ENCODE measurements around the gene ATP5PO. TPM values are rescaled to one million over a fixed set of nuclear protein-coding genes. Genes with fewer than 3 reads are reported as not detected.
"Not testable (repeated sequence)": the region's sequence is repeated elsewhere in the genome, so short reads cannot be mapped to it uniquely, and the experiment has no call there.

ATP5PO gene
- total RNA-seq, 1 experiment from 2014 or later = 386 TPM

- H3K4me2 ChIP-seq (ENCODE audit: low read length) = no peak overlapping the region
- ATAC-seq (no peak), DNase-seq (no peak)
Observed at GRCh38 chr21:33871171-33871570, 44.4 kb downstream of the ATP5PO start.

GRCh38 chr21:33870768-33871167, 44.8 kb downstream of the ATP5PO start:
- H3K9me3 ChIP-seq (ENCODE audit: low read length) = no peaks in the 10 kb centered on the region
- H3K9me2 ChIP-seq (replicated peaks; ENCODE audit: low read length) = no peaks in the 10 kb centered on the region
- no peak for ATAC-seq
- POLR2A ChIA-PET (ENCODE audit: unreplicated experiment) = no interaction called here
- no peak overlapping the region for H3K4me2 ChIP-seq (ENCODE audit: low read length)
- intact Hi-C loops (cut with micrococcal nuclease) = no loop called here
- no peaks in the 10 kb centered on the region for H3K27me3 ChIP-seq (ENCODE audit: low read length)
- no peak for TF ChIP-seq EZH2phosphoT487 (IDR thresholded peaks at IDR 0.05; ENCODE audit: borderline replicate concordance, low read length)
- TF ChIP-seq CTCF (conservative IDR thresholded peaks at IDR 0.05; ENCODE audit: low read depth, low read length) = no peak
- no peak for TF ChIP-seq EZH2 (IDR thresholded peaks at IDR 0.05; ENCODE audit: low read length, unreplicated experiment)
- H2AFZ ChIP-seq (ENCODE audit: low read length) = no peak overlapping the region
- H3K27ac ChIP-seq (ENCODE audit: low read length) = no peak overlapping the region
- no peaks in the 10 kb centered on the region for H4K20me1 ChIP-seq (ENCODE audit: low read length)
- no peaks in the 10 kb centered on the region for H3K4me1 ChIP-seq (ENCODE audit: insufficient read depth, low read length)
- CTCF ChIA-PET = no interaction called here
- DNase-seq = no peak
- no peaks in the 10 kb centered on the region for H3F3A ChIP-seq (ENCODE audit: low read length, unreplicated experiment)
- BruUV-seq (replicated peaks) = no TSS peak
- no peak overlapping the region for H3K4me3 ChIP-seq (ENCODE audit: low read length)
- H3K36me3 ChIP-seq (ENCODE audit: low read depth, low read length) = no peaks in the 10 kb centered on the region
- no peaks in the 10 kb centered on the region for H3K79me2 ChIP-seq (ENCODE audit: low read length)
- H3K9ac ChIP-seq (ENCODE audit: low read length) = no peak overlapping the region

More at GRCh38 chr21:33871171-33871570, 44.4 kb downstream of the ATP5PO start:
- H3K9ac ChIP-seq (ENCODE audit: low read length) = no peak overlapping the region
- H3F3A ChIP-seq (ENCODE audit: low read length, unreplicated experiment) = no peaks in the 10 kb centered on the region
- ChIA-PET POLR2A (ENCODE audit: unreplicated experiment) (no interaction called here), CTCF (no interaction called here)
- no peak for TF ChIP-seq EZH2phosphoT487 (IDR thresholded peaks at IDR 0.05; ENCODE audit: borderline replicate concordance, low read length)
- TF ChIP-seq EZH2 (IDR thresholded peaks at IDR 0.05; ENCODE audit: low read length, unreplicated experiment) = no peak
- TF ChIP-seq CTCF (conservative IDR thresholded peaks at IDR 0.05; ENCODE audit: low read depth, low read length) = no peak
- H3K9me2 ChIP-seq (replicated peaks; ENCODE audit: low read length) = no peaks in the 10 kb centered on the region
- no peaks in the 10 kb centered on the region for H3K9me3 ChIP-seq (ENCODE audit: low read length)
- H4K20me1 ChIP-seq (ENCODE audit: low read length) = no peaks in the 10 kb centered on the region
- no peak overlapping the region for H3K4me3 ChIP-seq (ENCODE audit: low read length)
- no peaks in the 10 kb centered on the region for H3K27me3 ChIP-seq (ENCODE audit: low read length)
- intact Hi-C loops (cut with micrococcal nuclease) = no loop called here
- no peaks in the 10 kb centered on the region for H3K79me2 ChIP-seq (ENCODE audit: low read length)
- no peak overlapping the region for H2AFZ ChIP-seq (ENCODE audit: low read length)
- H3K36me3 ChIP-seq (ENCODE audit: low read depth, low read length) = no peaks in the 10 kb centered on the region
- H3K4me1 ChIP-seq (ENCODE audit: insufficient read depth, low read length) = no peaks in the 10 kb centered on the region
- BruUV-seq (replicated peaks) = no TSS peak
- H3K27ac ChIP-seq (ENCODE audit: low read length) = no peak overlapping the region

GRCh38 chr21:33869873-33870272, 45.7 kb downstream of the ATP5PO start:
- Histone ChIP-seq H3K4me3 (ENCODE audit: low read length) (no peak overlapping the region), H3K9me2 (replicated peaks; ENCODE audit: low read length) (no peaks in the 10 kb centered on the region), H3K27ac (ENCODE audit: low read length) (no peak overlapping the region), H3F3A (ENCODE audit: low read length, unreplicated experiment) (no peaks in the 10 kb centered on the region), H3K27me3 (ENCODE audit: low read length) (no peaks in the 10 kb centered on the region), H3K4me2 (ENCODE audit: low read length) (no peak overlapping the region), H3K79me2 (ENCODE audit: low read length) (no peaks in the 10 kb centered on the region), H3K36me3 (ENCODE audit: low read depth, low read length) (no peaks in the 10 kb centered on the region), H3K9ac (ENCODE audit: low read length) (no peak overlapping the region), H2AFZ (ENCODE audit: low read length) (no peak overlapping the region), H3K4me1 (ENCODE audit: insufficient read depth, low read length) (no peaks in the 10 kb centered on the region), H3K9me3 (ENCODE audit: low read length) (no peaks in the 10 kb centered on the region), H4K20me1 (ENCODE audit: low read length) (no peaks in the 10 kb centered on the region)
- intact Hi-C loops (cut with micrococcal nuclease) = no loop called here
- no peak for DNase-seq
- POLR2A ChIA-PET (ENCODE audit: unreplicated experiment) = interaction anchor here (0.5 kb wide), 1 partner anchor 36 kb away, joined by 20 read pairs; no protein-coding TSS in a partner anchor
- no peak for ATAC-seq
- no TSS peak for BruUV-seq (replicated peaks)
- no peak for TF ChIP-seq CTCF (conservative IDR thresholded peaks at IDR 0.05; ENCODE audit: low read depth, low read length)
- no peak for TF ChIP-seq EZH2 (IDR thresholded peaks at IDR 0.05; ENCODE audit: low read length, unreplicated experiment)
- TF ChIP-seq EZH2phosphoT487 (IDR thresholded peaks at IDR 0.05; ENCODE audit: borderline replicate concordance, low read length) = no peak
- CTCF ChIA-PET = no interaction called here

- H3F3A ChIP-seq (ENCODE audit: low read length, unreplicated experiment); CTCF ChIA-PET; BruUV-seq (replicated peaks); ATAC-seq; H3K4me3 ChIP-seq (ENCODE audit: low read length); H4K20me1 ChIP-seq (ENCODE audit: low read length); H3K4me1 ChIP-seq (ENCODE audit: insufficient read depth, low read length); H3K27me3 ChIP-seq (ENCODE audit: low read length); H3K79me2 ChIP-seq (ENCODE audit: low read length); H2AFZ ChIP-seq (ENCODE audit: low read length); H3K4me2 ChIP-seq (ENCODE audit: low read length); H3K27ac ChIP-seq (ENCODE audit: low read length); H3K36me3 ChIP-seq (ENCODE audit: low read depth, low read length); DNase-seq; H3K9me3 ChIP-seq (ENCODE audit: low read length); H3K9me2 ChIP-seq (replicated peaks; ENCODE audit: low read length); intact Hi-C loops (cut with micrococcal nuclease); H3K9ac ChIP-seq (ENCODE audit: low read length): not testable (repeated sequence)
- POLR2A ChIA-PET (ENCODE audit: unreplicated experiment) = interaction anchor here (0.6 kb wide), 1 partner anchor 1020 kb away, joined by 14 read pairs; no protein-coding TSS in a partner anchor
Observed at GRCh38 chr21:33867868-33868267, 47.7 kb downstream of the ATP5PO start.
